A673 (cell line): ENCODE measurements around the gene MINDY4. TPM values are rescaled to one million over a fixed set of nuclear protein-coding genes. Genes with fewer than 3 reads are reported as not detected.
A peak's percentile ranks its signal among the peaks of the same experiment; 100 is the strongest.

Source experiments
- BruUV-seq: library from RNA; stranded (reverse); fragments of 400-500 nt; replicated peaks from 2 replicates; lab custom pipeline; 2021; lab: Mats Ljungman, UMichigan
- CTCF ChIA-PET: fragments of 300-600 bp; sonication (Branson Sonifier 250); formaldehyde crosslinking; loops from one replicate; lab custom pipeline; 2022; ENCODE audit warnings: antibody characterized with exemption; lab: Charles Lee
- POLR2A ChIA-PET: fragments of 300-600 bp; sonication (Branson Sonifier 250); formaldehyde crosslinking; loops from one replicate; lab custom pipeline; 2022; ENCODE audit warnings: antibody characterized with exemption; ENCODE audit not compliant: low non-redundant PET; lab: Charles Lee
- DNase-seq: peaks from one replicate; pipeline ENCODE4 v3.0.0-alpha.2; 2015; ENCODE audit warnings: low spot score
- H3K27ac ChIP-seq: fragments of 200-600 bp; sonication (generic); 2 replicates; pipeline ENCODE4 v1.5.1; 2016; ENCODE audit warnings: mixed run types, low read depth, mild to moderate bottlenecking, mixed read lengths, antibody characterized with exemption, low read length; ENCODE audit not compliant: poor library complexity, severe bottlenecking
- H3K27me3 ChIP-seq: fragments of 200-600 bp; sonication (generic); replicated peaks from 2 replicates; pipeline ENCODE4 v1.6.1; 2017; ENCODE audit warnings: mixed run types, low read depth, mild to moderate bottlenecking, mixed read lengths, antibody characterized with exemption, low read length; ENCODE audit not compliant: insufficient read depth, poor library complexity
- H3K36me3 ChIP-seq: fragments of 200-600 bp; sonication (generic); 2 replicates; pipeline ENCODE4 v1.6.1; 2016; ENCODE audit warnings: mixed run types, mild to moderate bottlenecking, mixed read lengths, antibody characterized with exemption, low read length; ENCODE audit not compliant: insufficient read depth, poor library complexity, severe bottlenecking
- H3K4me1 ChIP-seq: fragments of 200-600 bp; sonication (generic); 2 replicates; pipeline ENCODE4 v1.6.1; 2017; ENCODE audit warnings: mixed run types, mild to moderate bottlenecking, mixed read lengths, antibody characterized with exemption, low read length; ENCODE audit not compliant: insufficient read depth, poor library complexity, severe bottlenecking
- H3K4me3 ChIP-seq: fragments of 200-600 bp; sonication (generic); 2 replicates; pipeline ENCODE4 v1.5.1; 2016; ENCODE audit warnings: low read depth, mixed run types, mild to moderate bottlenecking, mixed read lengths, low read length; ENCODE audit not compliant: poor library complexity, severe bottlenecking
- H3K9me3 ChIP-seq: fragments of 200-600 bp; sonication (generic); 2 replicates; pipeline ENCODE4 v1.6.1; 2016; ENCODE audit warnings: mixed run types, low read depth, mild to moderate bottlenecking, mixed read lengths, antibody characterized with exemption, low read length; ENCODE audit not compliant: poor library complexity, severe bottlenecking
- CTCF ChIP-seq: fragments of 300-800, 200-600 bp; sonication (generic); conservative IDR thresholded peaks from 2 replicates; pipeline ENCODE4 v1.5.1; 2017; ENCODE audit warnings: low read depth, mild to moderate bottlenecking, antibody characterized with exemption, low read length, moderate library complexity, mixed read lengths
- EZH2 ChIP-seq: fragments of 200-600 bp; sonication (generic); IDR thresholded peaks from 2 replicates; pipeline ENCODE4 v1.6.1; 2017; ENCODE audit warnings: borderline replicate concordance, low read depth, mild to moderate bottlenecking, mixed read lengths, antibody characterized with exemption, low read length; ENCODE audit not compliant: poor library complexity, severe bottlenecking
- intact Hi-C: fragments of 100-400 bp; cut with micrococcal nuclease; formaldehyde crosslinking; loops from one replicate; pipeline ENCODE4 v1.10.0; 2022; ENCODE audit not compliant: unreplicated experiment
- total RNA-seq: library from RNA; stranded (reverse); gene quantifications from 2 replicates; pipeline ENCODE4 v1.2.3, GENCODE V29; 2021

Gene MINDY4
- total RNA-seq, 1 experiment from 2014 or later = 3.8 TPM

GRCh38 chr7:30920021-30920583, 148.9 kb downstream of the MINDY4 start:
- H3K9me3 ChIP-seq = no peaks in the 10 kb centered on the region
- no peak overlapping the region for H3K27ac ChIP-seq

DNA sequence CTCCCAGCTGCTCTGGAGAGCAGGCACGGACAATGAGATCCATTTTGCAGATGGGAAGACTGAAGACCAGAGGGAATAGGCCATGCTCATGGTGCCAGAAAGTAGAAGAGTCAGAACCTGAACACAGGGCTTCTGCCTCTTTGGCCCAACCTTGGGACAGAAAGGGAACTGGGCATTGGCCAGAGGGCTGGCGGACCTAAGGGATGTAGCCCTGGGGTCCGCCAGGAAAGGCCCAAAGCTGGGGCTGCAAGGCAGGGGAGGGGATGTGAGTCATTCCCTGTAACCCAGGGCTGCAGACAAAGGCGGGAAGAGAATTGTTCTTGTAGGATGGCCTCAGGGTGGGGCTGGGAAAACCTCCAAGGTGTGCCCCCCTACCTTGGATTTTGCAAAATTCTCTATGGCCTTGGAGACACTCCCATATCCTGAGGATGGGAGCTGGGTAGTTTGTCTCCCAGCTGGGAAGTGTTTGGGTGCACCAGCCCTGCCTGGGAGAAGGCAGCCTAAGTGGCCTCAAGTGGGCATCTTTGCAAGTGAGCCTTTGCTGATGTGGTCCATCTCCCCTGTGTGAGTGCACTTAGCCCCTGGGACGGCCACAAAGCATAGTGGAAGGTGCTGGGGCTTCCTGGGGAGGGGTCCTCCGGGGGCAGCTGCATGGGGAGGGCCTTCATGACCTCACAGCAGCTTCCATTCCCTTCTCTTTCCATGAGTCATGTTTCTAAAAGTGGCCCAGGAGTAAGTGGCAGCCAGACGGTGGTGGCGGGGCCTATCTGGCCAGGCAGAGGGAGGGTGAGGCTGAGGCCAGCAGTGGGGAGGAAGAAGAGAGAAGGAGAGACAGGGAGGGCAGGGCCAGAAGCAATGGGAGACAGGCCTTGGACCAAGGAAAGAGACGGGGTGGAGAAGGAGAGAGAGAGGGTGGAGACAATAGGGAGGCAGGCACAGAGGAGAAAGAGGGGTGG, 149.6 kb downstream of the MINDY4 start:
- no peak for DNase-seq
- BruUV-seq = no TSS peak
- Histone ChIP-seq H3K4me3 (no peak overlapping the region), H3K27me3 (no peaks in the 10 kb centered on the region), H3K4me1 (no peaks in the 10 kb centered on the region), H3K36me3 (no peaks in the 10 kb centered on the region), H3K9me3 (no peaks in the 10 kb centered on the region), H3K27ac (no peak overlapping the region)
- TF ChIP-seq EZH2 = no peak
- no peak for TF ChIP-seq CTCF
- ChIA-PET POLR2A (no interaction called here), CTCF (no interaction called here)
- intact Hi-C loops = no loop called here

More at GRCh38 chr7:30920021-30920583, 148.9 kb downstream of the MINDY4 start:
- ChIA-PET CTCF (no interaction called here), POLR2A (no interaction called here)
- Histone ChIP-seq H3K27me3 (no peaks in the 10 kb centered on the region), H3K4me3 (no peak overlapping the region), H3K36me3 (no peaks in the 10 kb centered on the region), H3K4me1 (no peaks in the 10 kb centered on the region)
- no TSS peak for BruUV-seq
- intact Hi-C loops = no loop called here
- peak; percentile 32 for DNase-seq
- TF ChIP-seq CTCF (no peak), EZH2 (no peak)

DNA sequence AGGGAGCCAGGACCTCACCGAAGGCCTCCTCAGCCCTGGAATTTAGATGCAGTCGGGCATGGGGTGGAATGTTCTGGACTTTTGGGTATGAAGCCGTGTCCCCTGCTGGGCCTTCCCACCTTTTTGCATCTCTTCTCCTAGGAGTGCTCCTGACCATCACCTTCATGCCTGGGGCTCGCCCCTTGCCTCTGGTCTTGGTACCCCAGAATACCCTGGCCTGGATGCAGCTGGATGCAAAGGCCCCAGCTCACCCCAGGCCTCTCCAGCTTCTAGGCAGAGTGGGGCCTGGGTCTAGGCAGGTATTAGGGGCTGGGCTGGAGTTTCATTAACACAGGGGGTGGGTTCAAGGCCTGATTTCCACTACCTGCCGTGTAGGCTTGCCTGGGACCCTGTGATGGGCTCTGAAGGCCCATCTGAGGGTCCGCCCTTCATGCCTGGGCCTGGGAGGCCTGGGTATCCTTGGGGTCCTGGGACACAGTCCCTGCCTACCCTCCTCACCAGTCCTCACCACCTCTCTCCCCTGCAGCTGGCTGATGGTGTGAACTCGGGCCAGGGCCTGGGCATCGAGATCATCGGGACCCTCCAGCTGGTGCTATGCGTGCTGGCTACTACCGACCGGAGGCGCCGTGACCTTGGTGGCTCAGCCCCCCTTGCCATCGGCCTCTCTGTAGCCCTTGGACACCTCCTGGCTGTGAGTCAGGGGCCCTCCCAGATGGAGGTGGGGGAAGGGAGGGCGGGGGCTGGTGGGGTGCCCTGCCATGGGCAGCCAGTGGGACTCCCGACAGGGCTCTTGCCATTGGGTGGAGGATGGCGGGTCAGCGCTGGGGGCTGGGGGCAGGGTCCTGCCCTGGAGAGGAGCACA, 150.6 kb downstream of the MINDY4 start:
- H3K9me3 ChIP-seq = no peaks in the 10 kb centered on the region
- H3K27ac ChIP-seq = no peak overlapping the region
- intact Hi-C loops = no loop called here
- no peaks in the 10 kb centered on the region for H3K36me3 ChIP-seq
- H3K27me3 ChIP-seq = no peaks in the 10 kb centered on the region
- CTCF ChIA-PET = no interaction called here
- H3K4me1 ChIP-seq = no peaks in the 10 kb centered on the region
- BruUV-seq = no TSS peak
- H3K4me3 ChIP-seq = no peak overlapping the region
- POLR2A ChIA-PET = no interaction called here
- no peak for TF ChIP-seq EZH2
- TF ChIP-seq CTCF = no peak
- no peak for DNase-seq
